HL-60 (cell line): ENCODE measurements around the gene ADRM1.

Experiments used
- CTCF ChIP-seq: IDR thresholded peaks from one replicate; pipeline ENCODE4 v1.5.1; 2011; ENCODE audit warnings: low read length, control low read depth, inconsistent platforms; ENCODE audit not compliant: insufficient read depth
- POLR2AphosphoS5 ChIP-seq: IDR thresholded peaks from 2 replicates; pipeline ENCODE4 v1.6.1; 2012; ENCODE audit warnings: low read depth
- REST ChIP-seq: IDR thresholded peaks from 2 replicates; pipeline ENCODE4 v1.6.1; 2012; ENCODE audit warnings: low read depth; ENCODE audit not compliant: insufficient replicate concordance

GRCh38 chr20:62265365-62265764 is 37.4 kb upstream of the ADRM1 start:
- TF ChIP-seq CTCF (no peak), POLR2AphosphoS5 (no peak), REST (no peak)
